NCI-H2029 treated with DMSO at 0.1 percent for 48 hours (cell line): ENCODE results near the gene COIL.
"Not testable (repeated sequence)": the region's sequence is repeated elsewhere in the genome, so short reads cannot be mapped to it uniquely, and the experiment has no call there.

Source experiments
- DNase-seq: peaks from one replicate; lab custom pipeline; 2025; lab: John Stamatoyannopoulos, UW

COIL gene

GRCh38 chr17:56960596-56961538, at the start of gene COIL:
Gene COIL, minus strand, starts transcription at chr17:56961050. Its CDS starts 31 bp downstream, at chr17:56961019.
- peak; percentile 55 for DNase-seq

DNA sequence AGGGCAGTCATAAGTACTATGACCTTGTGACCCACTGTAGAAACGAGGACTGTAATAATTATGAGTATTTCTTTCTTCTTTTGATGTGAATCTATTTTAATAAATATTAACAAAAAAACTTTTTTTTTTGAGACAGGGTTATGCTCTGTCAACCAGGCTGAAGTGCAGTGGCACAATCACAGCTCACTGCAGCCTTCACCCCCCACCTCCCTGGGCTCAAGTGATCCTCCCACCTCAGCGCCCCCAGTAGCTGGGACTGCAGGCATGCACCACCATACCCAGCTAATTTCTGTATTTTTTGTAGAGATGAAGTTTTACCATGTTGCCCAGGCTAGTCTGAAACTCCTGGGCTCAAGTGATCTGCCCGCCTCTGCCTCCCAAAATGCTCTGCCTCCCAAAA, 49.6 kb upstream of the COIL start:
- DNase-seq: no peak

DNA sequence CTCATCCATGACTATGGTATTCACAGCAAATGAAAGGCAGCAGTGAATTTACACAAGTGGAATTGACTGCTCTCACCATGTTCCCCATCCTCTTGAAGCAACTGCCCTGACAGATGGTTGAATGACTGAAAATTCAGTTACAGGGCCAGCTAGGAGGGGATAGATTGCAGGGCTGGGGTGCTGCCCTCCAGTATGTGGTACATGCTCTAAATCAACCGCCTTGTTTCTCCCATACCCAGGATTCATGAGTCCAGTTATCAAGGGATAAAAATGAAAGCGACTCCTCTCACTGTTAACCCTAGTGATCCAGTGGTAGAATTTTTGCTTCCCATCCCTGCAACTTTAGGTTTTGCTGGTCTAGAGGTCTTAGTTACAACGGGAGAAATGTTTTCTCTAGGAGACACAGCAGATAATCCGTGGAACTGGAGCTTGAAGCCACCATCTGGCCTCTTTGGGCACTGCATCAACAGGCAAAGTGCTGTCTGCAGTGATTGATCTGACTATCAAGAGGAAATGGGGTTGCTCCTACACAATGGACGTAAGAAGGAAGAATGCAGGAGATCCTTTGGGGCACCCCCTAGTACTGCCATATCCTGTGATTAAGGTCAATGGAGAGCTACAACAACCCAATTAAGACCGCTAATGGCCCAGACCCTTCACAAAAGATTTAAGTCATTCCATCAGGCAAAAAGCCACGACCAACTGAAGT, 49.0 kb upstream of the COIL start:
- DNase-seq: peak; percentile 3

DNA sequence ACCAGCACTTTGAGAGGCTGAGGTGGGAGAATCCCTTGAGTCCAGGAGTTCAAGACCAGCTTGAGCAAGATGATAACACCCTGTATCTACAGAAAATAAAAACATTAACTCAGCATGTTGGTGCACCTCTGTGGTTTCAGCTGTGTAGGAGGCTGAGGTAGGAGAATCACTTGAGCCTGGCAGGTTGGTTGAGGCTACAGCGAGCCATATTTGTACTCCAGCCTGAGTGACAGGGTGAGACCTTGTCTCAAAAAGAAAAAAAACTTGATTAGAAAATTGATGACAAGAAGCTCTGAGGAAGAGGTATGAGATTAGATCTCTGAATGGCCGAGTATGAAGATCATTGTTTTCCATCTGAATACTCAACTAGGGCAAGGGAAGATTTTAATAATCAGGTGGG, 48.1 kb upstream of the COIL start:
- DNase-seq: no peak

DNA sequence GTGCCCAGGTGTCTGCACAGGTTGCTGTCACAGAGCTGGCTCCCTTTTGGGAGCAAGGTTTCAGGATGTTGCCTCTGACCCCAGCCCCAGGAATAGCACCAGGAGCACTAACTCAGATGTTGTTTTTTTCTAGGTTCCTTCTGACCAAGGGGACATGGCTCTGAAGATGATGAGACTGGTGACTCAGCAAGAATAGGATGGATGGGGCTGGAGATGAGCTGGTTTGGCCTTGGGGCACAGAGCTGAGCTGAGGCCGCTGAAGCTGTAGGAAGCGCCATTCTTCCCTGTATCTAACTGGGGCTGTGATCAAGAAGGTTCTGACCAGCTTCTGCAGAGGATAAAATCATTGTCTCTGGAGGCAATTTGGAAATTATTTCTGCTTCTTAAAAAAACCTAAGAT, 45.2 kb upstream of the COIL start:
- no peak for DNase-seq

- DNase-seq: no peak
Measured at GRCh38 chr17:57004944-57005579, 44.2 kb upstream of the COIL start.

GRCh38 chr17:57002904-57003303, 42.1 kb upstream of the COIL start:
- DNase-seq: no peak

GRCh38 chr17:57001541-57001940, 40.7 kb upstream of the COIL start:
- no peak for DNase-seq

DNA sequence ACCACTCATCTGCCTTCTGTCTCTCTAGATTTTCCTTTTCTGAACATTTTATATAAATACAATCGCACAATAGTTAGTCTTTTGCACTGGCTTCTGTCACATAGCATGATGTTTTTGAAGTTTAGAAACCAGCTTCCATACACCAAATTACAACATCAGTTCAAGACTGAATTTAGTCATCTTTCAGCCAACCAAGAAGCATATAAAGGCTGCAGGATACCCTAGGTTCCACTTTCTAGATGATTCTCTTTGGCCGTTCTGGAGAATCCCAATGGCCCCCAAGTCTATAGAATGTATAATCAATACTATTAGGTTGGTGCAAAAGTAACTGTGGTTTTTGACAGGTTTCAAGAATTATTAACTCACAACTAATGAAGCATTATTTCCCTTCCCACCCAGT, 36.5 kb upstream of the COIL start:
- no peak for DNase-seq

- no peak for DNase-seq
Measured at GRCh38 chr17:56995766-56996165, 34.9 kb upstream of the COIL start.

DNA sequence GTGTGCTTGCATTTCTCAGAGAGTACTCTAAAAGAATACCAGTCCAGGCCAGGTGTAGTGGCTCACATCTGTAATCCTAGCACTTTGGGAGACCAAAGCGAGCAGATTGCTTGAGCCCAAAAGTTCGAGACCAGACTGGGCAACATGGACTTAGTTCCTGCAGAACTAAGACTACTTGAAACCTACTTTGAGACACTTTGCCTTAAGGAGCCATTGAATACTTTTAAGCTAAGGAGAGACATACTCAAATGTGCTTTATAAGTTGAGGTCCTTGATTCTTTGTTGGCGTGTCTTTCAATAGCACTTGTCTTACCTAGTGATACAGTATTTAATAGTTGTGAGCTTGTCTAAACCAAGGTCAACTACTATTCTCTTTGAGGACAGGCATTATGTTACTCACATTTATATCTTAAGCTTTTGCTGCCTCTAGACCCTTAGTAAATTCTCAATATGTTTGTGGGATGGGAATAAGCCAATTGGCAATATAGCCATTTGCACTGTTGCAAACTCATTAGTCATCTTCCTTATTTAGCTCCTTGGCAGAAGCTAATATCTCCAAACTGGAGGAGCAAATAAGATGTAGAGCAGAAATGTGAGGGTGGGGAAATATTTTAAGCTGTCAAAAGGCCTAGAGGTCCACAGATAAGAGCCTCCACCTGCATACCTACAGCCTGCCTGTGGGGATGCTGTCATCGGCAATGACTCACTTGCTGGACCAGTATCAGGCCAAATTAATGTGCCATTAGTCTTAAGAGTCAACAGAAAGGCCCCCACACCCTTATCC, 33.4 kb upstream of the COIL start:
- DNase-seq: no peak

- DNase-seq: no peak
Measured at GRCh38 chr17:56992364-56992763, 31.5 kb upstream of the COIL start.

- DNase-seq: no peak
Measured at GRCh38 chr17:56988901-56989572, 28.2 kb upstream of the COIL start.

- no peak for DNase-seq
Measured at GRCh38 chr17:56987283-56987834, 26.5 kb upstream of the COIL start.

DNA sequence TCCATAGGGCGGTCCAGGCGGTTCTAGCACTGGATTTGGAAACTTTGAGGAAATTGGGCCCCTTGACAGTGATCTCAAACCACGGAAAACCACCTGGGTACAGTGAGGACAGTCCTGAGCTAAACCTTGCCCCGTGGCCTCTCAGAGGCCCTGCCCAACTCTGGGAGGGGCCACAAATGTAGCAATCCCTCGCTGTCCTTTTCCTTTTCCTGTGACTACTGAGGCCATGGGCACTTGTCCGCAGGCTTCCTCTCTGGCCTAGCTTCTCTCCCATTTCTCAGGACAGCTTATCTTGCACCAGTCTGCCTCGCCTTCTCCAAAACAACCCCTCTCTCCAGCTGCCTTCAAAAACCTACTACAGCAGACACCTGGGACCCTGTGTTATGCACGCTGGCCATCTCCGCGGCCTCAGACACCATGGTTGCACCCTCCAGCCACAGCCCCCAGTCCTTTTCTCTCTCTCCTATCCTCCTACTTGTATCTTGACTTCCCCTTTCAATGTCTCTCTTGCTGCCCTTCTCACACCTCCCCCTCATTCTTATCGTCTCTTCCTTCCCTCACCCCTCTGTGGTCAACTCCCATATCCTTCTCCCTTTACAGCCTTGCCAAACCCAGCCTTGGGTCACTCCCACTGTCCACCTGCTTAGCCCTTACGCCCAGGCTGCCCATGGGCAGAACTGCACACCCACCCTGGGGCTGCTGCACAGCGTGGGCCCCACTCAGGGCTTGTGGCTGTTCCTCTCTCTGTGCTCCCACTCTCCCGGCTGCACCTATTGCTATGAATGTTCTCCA, 24.7 kb upstream of the COIL start:
- DNase-seq: no peak

GRCh38 chr17:56983366-56983765, 22.5 kb upstream of the COIL start:
- DNase-seq: no peak

DNA sequence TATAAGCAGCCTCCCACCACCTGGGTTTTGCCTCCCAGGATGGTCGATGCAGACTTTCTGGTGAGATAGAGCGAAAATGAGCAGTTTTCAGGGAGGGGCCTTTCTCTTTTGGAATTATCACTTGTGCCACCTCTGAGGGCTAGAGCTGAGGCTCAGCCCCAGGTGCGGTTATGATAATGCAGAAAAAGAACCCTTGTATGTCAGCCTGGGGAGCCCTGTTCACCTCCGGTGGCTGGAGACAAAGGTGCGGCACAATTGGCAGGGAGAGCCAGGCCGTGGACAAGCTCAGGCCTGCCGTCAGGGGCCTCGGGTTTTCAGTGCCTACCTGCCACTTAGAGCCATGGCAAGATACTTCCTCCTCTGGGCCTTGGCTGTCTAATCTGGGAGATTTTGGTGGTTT, 21.5 kb upstream of the COIL start:
- no peak for DNase-seq

GRCh38 chr17:56980526-56980925, 19.7 kb upstream of the COIL start:
- not testable (repeated sequence) for DNase-seq

DNA sequence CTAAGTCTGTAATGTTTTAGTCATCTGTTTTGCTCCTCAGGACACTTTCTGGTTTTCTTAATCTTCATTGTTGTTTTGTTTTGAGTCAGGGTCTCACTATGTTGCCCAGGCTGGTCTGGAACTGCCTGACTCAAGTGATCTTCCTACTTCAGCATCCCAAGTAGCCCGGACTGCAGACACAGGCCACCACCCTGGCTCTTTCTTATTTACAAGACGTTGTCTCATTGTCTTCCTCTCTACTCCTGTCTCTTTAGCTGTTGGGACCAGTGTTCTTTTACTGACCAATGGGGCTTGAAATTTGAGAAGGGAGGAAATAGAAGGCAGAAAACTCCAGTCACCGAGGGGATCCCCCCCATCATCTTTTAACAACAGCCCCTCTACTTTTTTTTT, 18.2 kb upstream of the COIL start:
- DNase-seq: no peak

GRCh38 chr17:56978441-56979090, 17.7 kb upstream of the COIL start:
- DNase-seq: no peak
